Measurements from ENCODE around the gene RELN.

DNA sequence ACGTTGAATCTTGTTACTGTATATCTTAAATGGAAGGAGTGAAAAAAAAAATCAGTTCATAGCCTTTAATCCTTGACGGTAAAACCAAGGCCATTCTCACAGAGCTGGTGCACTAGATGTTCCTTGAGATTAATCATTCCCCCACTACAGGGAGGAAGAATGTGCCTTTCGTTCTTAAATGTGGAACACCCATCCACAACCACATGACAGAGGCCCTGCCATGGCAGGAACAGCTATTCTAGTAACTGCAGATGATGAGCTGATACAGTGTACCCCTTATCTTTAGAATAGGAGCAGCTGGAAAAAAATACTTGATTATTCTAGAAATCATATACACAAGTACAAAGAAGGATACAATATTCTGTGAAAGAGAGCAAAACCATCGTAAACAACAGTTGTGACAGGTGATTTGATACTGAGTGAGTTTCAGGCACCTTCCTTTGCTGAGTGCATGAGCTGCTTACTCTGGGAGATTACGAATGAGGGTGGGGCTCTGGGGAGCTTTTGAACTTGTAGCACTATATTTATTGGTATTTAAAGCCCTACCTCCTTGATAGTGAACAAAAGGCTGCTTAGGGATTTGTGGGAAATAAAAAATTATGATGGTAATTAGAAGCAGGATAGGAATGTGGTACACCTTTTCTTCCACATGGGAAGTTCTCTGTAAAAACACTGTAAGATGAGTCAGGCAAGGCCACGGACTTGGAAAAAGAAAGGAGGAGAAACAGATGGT, 299.1 kb downstream of the RELN start:
- TF ChIP-seq, protein P1, sequence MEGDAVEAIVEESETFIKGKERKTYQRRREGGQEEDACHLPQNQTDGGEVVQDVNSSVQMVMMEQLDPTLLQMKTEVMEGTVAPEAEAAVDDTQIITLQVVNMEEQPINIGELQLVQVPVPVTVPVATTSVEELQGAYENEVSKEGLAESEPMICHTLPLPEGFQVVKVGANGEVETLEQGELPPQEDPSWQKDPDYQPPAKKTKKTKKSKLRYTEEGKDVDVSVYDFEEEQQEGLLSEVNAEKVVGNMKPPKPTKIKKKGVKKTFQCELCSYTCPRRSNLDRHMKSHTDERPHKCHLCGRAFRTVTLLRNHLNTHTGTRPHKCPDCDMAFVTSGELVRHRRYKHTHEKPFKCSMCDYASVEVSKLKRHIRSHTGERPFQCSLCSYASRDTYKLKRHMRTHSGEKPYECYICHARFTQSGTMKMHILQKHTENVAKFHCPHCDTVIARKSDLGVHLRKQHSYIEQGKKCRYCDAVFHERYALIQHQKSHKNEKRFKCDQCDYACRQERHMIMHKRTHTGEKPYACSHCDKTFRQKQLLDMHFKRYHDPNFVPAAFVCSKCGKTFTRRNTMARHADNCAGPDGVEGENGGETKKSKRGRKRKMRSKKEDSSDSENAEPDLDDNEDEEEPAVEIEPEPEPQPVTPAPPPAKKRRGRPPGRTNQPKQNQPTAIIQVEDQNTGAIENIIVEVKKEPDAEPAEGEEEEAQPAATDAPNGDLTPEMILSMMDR (IDR thresholded peaks at IDR 0.05): no peak
- TF ChIP-seq POLR2A (IDR thresholded peaks at IDR 0.05): no peak

Data from heart left ventricle (tissue), 13 donors.